PC-3 (cell line): Measurements from ENCODE around the gene FLT1.

Experiments used
- CTCF ChIP-seq: fragments of 300-600 bp; sonication (generic); conservative IDR thresholded peaks from 2 replicates; pipeline ENCODE4 v1.5.1; 2017; ENCODE audit warnings: antibody characterized with exemption, low read depth, mild to moderate bottlenecking, low read length
- EZH2 ChIP-seq: fragments of 300-600 bp; sonication (generic); IDR thresholded peaks from one replicate; pipeline ENCODE4 v1.6.1; 2017; ENCODE audit warnings: antibody characterized with exemption, mild to moderate bottlenecking, low read length; ENCODE audit not compliant: unreplicated experiment

GRCh38 chr13:28327373-28328270 lies 167.3 kb downstream of the FLT1 start:
- TF ChIP-seq CTCF = no peak
- TF ChIP-seq EZH2 = no peak
